Erythroblast (primary cell): Measurements from ENCODE around the gene ATP13A4.

Source experiments
- DNase-seq, 2 experiments: peaks; one replicate each; lab custom pipeline; 2025; lab: John Stamatoyannopoulos, UW
- GATA1 ChIP-seq: IDR thresholded peaks from 2 replicates; pipeline ENCODE4 v1.6.1; 2011; ENCODE audit warnings: low read depth, mild to moderate bottlenecking, control low read depth, low read length, moderate library complexity
- POLR2A ChIP-seq: IDR thresholded peaks from 2 replicates; pipeline ENCODE4 v1.6.1; 2011; ENCODE audit warnings: mild to moderate bottlenecking, low read length

Gene ATP13A4

DNA sequence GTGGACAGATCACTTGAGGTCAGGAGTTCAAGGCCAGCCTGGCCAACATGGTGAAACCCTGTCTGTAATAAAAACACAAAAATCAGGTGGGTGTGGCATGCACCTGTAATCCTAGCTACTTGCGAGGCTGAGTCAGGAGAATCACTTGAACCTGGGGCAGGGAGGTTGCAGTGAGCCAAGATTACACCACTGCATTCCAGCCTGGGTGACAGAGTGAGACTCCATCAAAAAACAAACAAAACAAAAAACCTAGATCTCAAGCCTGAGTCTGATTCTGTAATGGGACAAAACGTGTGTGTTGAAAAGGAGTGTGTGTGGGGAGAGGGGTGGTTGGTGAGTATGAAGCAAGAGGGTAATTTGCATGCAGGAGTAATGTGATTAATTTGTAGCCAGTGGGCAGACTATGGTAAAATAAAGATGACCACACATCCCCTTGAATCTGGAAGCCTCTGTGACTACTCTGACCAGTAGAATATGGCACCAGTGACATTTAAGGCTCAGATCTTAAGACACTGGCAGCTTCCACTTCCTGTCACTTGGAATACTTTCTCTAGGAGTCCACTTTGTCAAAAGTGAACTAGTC is 19.9 kb upstream of the ATP13A4 start:
- DNase-seq, result no peak
- TF ChIP-seq POLR2A (no peak), GATA1 (no peak)

DNA sequence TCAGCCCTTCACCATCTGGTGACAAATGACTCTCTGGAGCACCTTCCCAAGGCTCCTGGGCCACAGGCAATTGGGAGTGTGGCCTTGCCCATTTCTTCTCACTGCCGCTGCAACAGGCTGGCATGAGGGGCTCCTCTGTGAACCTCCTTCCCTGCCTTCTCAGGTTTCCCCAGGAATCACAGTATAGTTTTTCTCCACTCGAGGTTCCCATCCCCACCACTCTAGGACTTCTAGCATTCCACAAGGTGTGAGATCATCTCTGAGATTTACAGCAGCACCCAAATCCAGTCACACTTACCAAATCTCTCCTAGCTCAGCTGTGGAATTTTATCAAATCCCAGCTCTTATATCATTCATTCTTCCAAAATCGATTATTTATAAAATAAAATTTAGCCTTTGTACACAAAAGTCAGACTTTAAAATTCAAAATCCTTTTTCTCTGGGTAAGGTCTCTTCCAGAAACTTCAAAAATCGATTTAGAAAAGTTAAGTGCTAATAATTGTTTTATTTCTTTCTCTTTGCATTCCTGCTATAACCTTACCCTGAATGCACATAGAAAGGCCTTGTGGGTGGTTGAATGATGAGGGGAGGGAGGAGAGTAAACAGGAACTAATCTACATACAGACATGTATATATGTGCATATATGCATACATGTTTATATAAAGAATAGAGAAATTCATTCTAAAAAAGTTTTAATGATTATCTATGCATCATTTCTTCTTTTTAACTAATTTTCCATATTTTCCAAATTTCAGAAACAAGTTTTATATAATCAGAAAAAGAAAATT is 18.9 kb upstream of the ATP13A4 start:
- no peak for DNase-seq
- no peak for TF ChIP-seq GATA1
- TF ChIP-seq POLR2A, result no peak

- no peak for TF ChIP-seq GATA1
- peak; percentile 73 to 82 for DNase-seq
These were observed 17.8 kb upstream of the ATP13A4 start for GRCh38 chr3:193572426-193572908.

DNA sequence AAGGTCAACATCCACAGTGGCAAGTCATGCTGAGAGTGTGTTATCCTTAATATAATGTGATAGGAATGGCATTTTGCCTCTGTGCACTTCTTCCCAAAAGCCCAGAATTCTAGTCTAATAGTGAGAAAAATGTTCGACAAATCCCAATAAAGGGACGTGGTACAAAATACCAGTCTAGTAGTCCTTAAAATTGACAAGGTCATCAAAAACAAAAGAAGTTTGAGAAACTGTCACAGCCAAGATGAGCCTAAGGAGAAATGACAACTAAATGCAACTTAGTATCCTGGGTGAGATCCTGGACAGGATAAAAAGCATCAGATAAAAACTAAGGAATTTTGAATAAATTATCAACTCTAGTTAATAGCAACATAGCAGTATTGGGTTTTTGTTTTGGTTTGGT is 14.4 kb upstream of the ATP13A4 start:
- TF ChIP-seq GATA1 (no peak), POLR2A (no peak)
- DNase-seq, result no peak

GRCh38 chr3:193564012-193564411 is 9.3 kb upstream of the ATP13A4 start:
- DNase-seq, result no peak

GRCh38 chr3:193563426-193563825 is 8.7 kb upstream of the ATP13A4 start:
- TF ChIP-seq GATA1, result no peak
- TF ChIP-seq POLR2A, result no peak

More at GRCh38 chr3:193564012-193564411, 9.3 kb upstream of the ATP13A4 start:
- no peak for TF ChIP-seq POLR2A
- TF ChIP-seq GATA1, result no peak

GRCh38 chr3:193560870-193561269 is 6.2 kb upstream of the ATP13A4 start:
- DNase-seq, result no peak
- TF ChIP-seq POLR2A (no peak), GATA1 (no peak)

More at GRCh38 chr3:193563426-193563825, 8.7 kb upstream of the ATP13A4 start:
- DNase-seq, result no peak

DNA sequence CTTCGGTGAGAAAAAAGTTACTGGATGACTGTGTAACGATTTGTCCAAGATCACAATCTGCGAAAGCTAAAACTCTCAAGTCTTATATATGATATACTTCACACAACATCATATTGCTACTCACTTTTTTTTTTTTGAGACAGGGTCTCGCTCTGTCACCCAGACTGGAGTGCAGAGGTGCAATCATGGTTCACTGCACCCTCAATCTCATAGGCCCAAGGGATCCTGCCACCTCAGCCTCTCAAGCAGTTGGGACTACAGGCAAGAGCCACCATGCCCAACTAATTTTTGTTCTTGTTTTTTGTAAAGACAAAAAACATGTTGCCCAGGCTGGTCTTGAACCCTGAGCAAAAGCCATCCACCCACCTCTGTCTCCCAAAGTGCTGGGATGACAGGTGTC is 5.4 kb upstream of the ATP13A4 start:
- TF ChIP-seq GATA1 (no peak), POLR2A (no peak)
- DNase-seq, result no peak

- DNase-seq, result peak in 1 of 2 experiments; percentile 12
These were observed 4.4 kb upstream of the ATP13A4 start for GRCh38 chr3:193559100-193559499.

DNA sequence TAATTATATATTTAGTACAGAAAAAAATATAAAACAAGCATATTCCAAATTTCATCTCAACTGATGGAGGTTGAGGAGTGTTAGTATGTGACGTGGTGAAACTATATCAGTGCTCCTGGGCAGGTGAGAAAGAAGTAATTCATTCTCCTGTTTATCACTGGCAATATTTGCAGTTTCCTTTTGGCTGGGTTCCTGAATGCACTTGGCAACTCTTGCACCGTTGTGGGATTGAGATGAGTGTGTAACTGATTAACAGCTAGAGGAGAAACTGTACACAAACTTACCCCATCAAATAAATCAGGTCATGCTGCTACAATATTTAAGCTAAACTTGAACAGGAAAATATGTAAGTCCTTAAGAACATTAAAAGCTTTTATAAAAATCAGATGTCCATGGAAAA is 2.1 kb upstream of the ATP13A4 start:
- TF ChIP-seq POLR2A, result no peak
- TF ChIP-seq GATA1, result no peak
- DNase-seq, result no peak

More at GRCh38 chr3:193559100-193559499, 4.4 kb upstream of the ATP13A4 start:
- no peak for TF ChIP-seq POLR2A
- no peak for TF ChIP-seq GATA1

DNA sequence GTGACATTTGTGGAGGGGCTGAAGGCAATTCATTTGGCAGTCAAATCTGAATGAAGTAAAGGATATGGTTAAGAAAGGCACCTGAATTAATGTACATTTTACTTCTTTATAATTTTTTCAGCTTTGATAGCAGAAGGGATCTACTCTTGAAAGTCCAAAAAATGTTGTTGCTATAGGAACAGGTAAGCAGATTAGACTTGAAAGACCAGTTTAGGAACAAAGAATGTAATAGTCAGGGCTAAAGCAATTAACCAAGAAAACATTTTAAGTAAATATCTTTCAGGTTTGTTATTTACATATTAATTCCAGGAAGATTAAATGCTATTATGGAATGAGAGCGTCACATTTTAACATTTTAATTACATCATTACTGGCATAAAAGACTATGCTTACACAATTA is 1.1 kb downstream of the ATP13A4 start:
- TF ChIP-seq POLR2A (no peak), GATA1 (no peak)
- no peak for DNase-seq

- DNase-seq, result no peak
- TF ChIP-seq POLR2A (no peak), GATA1 (no peak)
These were observed 1.8 kb downstream of the ATP13A4 start for GRCh38 chr3:193552923-193553322.

- no peak for TF ChIP-seq GATA1
- TF ChIP-seq POLR2A, result no peak
These were observed 6.3 kb downstream of the ATP13A4 start for GRCh38 chr3:193548406-193548805.

GRCh38 chr3:193546129-193546528 is 8.6 kb downstream of the ATP13A4 start:
- DNase-seq, result no peak
- TF ChIP-seq POLR2A (no peak), GATA1 (no peak)

More at GRCh38 chr3:193548406-193548805, 6.3 kb downstream of the ATP13A4 start:
- no peak for DNase-seq

DNA sequence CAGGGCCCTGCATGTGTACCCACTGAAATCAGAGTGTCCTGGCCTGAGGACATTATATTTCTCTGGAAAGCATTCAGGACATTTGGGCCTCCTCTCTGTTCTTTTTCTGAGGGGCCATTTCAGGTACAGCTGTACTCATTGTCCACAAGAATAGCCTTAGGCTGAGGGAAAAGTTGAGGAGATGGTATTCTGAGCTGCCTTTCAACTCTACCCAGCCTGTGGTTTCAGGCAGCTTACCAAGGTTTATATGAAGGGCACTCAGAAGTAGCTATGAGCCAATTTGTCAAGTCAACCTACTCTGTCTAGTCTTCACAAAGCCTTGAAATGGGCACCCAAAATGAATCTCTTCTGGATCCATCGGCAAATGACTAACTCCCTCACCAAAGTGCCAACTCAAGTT is 9.4 kb downstream of the ATP13A4 start:
- no peak for DNase-seq
- no peak for TF ChIP-seq POLR2A
- TF ChIP-seq GATA1, result no peak

DNA sequence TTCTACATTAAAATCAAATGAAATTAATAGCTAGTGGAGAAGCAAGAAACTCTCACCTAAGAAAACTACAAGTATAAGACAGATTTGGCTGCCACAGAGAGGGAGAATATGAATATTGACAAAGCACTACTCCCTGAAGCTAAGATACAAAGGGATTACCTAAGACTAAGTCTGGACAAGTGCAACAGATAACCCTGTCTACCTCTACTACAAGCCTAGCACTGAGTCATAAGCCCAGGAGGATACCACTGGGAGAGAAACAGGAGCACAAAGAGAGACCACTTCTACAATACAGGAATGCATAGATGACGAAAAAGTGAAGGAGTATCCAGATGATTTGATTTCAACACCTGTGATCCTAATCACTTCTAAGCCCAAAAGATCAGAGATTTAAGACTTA is 10.4 kb downstream of the ATP13A4 start:
- DNase-seq, result no peak
- TF ChIP-seq POLR2A (no peak), GATA1 (no peak)
